Activated T-cell treated with anti-CD3 and anti-CD28 coated beads, Interleukin-2, amount 50 U/mL, for 72 hours (primary cell): ENCODE results near the gene MLPH. TPM values are rescaled to one million over a fixed set of nuclear protein-coding genes. Genes with fewer than 3 reads are reported as not detected.

ENCODE experiments used
- ATAC-seq, 2 donors: fragments of 150-1000 bp; cut with Tn5 transposase; replicated peaks in 1 of 2; 2 replicates each; pipeline ENCODE4 v1.10.0; 2021; ENCODE audit warnings: moderate library complexity in 2 of 2, mild to moderate bottlenecking in 1 of 2
- DNase-seq, 2 donors: peaks; one replicate each; pipeline ENCODE4 v3.0.0; 2021 to 2022; ENCODE audit warnings: mixed read lengths in 1 of 2
- H3K27ac Mint-ChIP-seq: one replicate; pipeline ENCODE4 v1.8.0; 2022; ENCODE audit warnings: mild to moderate bottlenecking, moderate library complexity, mixed read lengths
- H3K27me3 Mint-ChIP-seq: one replicate; pipeline ENCODE4 v1.8.0; 2022; ENCODE audit warnings: low read depth, mixed read lengths
- H3K36me3 Mint-ChIP-seq, 2 donors: one replicate each; pipeline ENCODE4 v1.8.0; 2022; ENCODE audit warnings: mixed read lengths in 2 of 2, mild to moderate bottlenecking in 1 of 2; ENCODE audit not compliant: insufficient read depth in 2 of 2
- H3K4me1 Mint-ChIP-seq: one replicate; pipeline ENCODE4 v1.8.0; 2022; ENCODE audit warnings: low read depth, mixed read lengths
- H3K4me3 Mint-ChIP-seq, 2 donors: one replicate each; pipeline ENCODE4 v1.8.0; 2022; ENCODE audit warnings: mild to moderate bottlenecking in 2 of 2, mixed read lengths in 2 of 2, moderate library complexity in 2 of 2
- H3K9me3 Mint-ChIP-seq, 2 donors: one replicate each; pipeline ENCODE4 v1.8.0; 2022; ENCODE audit warnings: mixed read lengths in 2 of 2
- total RNA-seq, 2 donors: library from RNA; stranded (reverse); gene quantifications; one replicate each; pipeline ENCODE4 v1.2.3, GENCODE V29; 2022

The MLPH gene
- total RNA-seq, 2 donors from 2014 or later, result 0.36 TPM; not detected in 1

DNA sequence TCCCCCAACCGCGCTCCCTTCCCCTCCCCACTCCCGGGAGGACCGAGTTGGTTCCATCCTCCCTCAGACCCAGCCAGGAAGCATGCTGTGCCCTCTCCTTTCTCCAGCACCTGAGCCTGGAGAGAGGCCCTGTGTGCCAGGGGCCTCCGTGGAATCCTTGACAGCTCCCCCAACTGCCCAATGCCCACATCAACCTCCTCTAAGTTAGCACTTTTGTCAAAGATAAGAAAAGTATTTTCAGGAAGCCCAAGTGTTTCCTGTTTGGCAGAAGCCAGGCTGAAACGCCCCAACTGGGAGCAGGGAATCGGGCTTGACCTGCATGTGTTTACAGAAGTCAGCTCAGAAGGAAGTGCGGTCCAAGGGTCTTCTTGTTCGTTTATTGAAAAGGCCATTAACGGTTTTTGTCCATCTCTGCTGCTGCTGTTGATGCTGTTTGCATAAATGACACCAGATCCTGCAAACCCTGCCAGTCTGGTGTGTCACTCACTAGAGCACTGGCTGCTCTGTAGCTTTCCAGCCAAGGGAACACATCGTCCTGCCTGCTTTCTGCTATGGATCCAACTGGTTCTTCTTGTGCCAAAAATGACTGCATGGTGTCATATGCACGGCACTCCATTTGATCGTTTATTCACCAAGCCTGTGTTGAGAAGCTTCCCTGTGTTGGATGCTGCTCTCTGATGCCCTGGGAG is 37.7 kb upstream of the MLPH start:
- Mint-ChIP-seq H3K27me3 (no peaks in the 10 kb centered on the region), H3K4me3 (no peak overlapping the region), H3K36me3 (peaks cover 0 to 3% of the 10 kb centered on the region in 2 donors), H3K27ac (no peak overlapping the region), H3K9me3 (peaks cover 0 to 2% of the 10 kb centered on the region in 2 donors), H3K4me1 (peaks cover 27% of the 10 kb centered on the region)
- ATAC-seq (no peak), DNase-seq (no peak)

GRCh38 chr2:237450108-237450507 is 36.9 kb upstream of the MLPH start:
- peaks cover 19% of the 10 kb centered on the region for H3K4me1 Mint-ChIP-seq
- DNase-seq, result no peak
- no peaks in the 10 kb centered on the region for H3K27me3 Mint-ChIP-seq
- ATAC-seq, result no peak
- H3K36me3 Mint-ChIP-seq, result peaks cover 0 to 5% of the 10 kb centered on the region in 2 donors
- H3K9me3 Mint-ChIP-seq, result peaks cover 0 to 4% of the 10 kb centered on the region in 2 donors
- H3K4me3 Mint-ChIP-seq, result no peak overlapping the region
- no peak overlapping the region for H3K27ac Mint-ChIP-seq

DNA sequence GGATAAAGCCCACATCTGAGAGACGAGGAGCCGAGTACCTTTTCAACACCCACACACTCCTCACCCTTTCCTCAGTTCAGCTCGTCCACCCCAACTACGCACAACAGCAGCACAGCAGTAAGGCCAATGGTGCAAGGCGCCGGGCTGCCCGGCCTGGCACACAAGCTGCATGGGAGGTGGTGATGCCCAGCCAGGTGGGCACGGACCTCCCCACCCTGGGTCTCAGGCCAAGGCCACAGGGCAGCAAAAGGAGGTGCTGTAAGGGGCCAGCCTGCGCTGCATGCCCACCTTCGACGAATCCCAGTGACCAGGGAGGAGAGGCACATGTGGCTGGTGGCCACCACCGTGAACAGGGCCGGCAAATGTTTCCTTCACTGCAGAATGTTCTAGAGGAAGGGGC is 36.5 kb upstream of the MLPH start:
- H3K27me3 Mint-ChIP-seq, result no peaks in the 10 kb centered on the region
- peaks cover 18% of the 10 kb centered on the region for H3K4me1 Mint-ChIP-seq
- peaks cover 0 to 4% of the 10 kb centered on the region in 2 donors for H3K9me3 Mint-ChIP-seq
- ATAC-seq (no peak), DNase-seq (no peak)
- H3K36me3 Mint-ChIP-seq, result peaks cover 0 to 5% of the 10 kb centered on the region in 2 donors
- no peak overlapping the region for H3K4me3 Mint-ChIP-seq
- no peak overlapping the region for H3K27ac Mint-ChIP-seq

- Mint-ChIP-seq H3K4me3 (no peak overlapping the region), H3K27ac (no peak overlapping the region), H3K4me1 (peaks cover 29% of the 10 kb centered on the region), H3K9me3 (peaks cover 0 to 4% of the 10 kb centered on the region in 2 donors), H3K36me3 (peaks cover 0 to 5% of the 10 kb centered on the region in 2 donors), H3K27me3 (no peaks in the 10 kb centered on the region)
- DNase-seq (no peak), ATAC-seq (no peak)
These were observed 35.2 kb upstream of the MLPH start for GRCh38 chr2:237451643-237452469.

GRCh38 chr2:237452861-237453260 is 34.2 kb upstream of the MLPH start:
- Mint-ChIP-seq H3K27me3 (no peaks in the 10 kb centered on the region), H3K9me3 (peaks cover 7 to 11% of the 10 kb centered on the region in 2 donors), H3K27ac (no peak overlapping the region), H3K4me3 (no peak overlapping the region), H3K36me3 (peaks cover 4 to 5% of the 10 kb centered on the region in 2 donors), H3K4me1 (peaks cover 37% of the 10 kb centered on the region)
- ATAC-seq (no peak), DNase-seq (no peak)

DNA sequence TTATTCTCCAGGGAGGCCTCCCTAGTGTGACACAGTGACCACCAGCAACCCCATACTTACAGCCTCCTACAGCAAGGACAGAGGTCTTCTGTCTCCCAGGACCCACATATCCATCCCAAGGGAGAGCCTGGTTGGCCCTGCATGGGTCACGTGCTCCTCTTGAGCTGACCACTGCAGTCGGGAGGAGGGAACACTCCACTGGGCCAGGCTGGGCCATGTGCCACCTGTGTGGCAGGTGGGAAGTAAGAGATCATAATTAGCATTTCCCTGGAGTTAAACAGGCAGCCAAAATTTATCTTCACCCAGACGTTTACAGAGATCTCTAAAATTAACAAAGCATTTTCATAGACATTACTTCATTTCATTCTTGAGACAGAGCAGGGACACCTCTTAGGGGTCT is 33.4 kb upstream of the MLPH start:
- Mint-ChIP-seq H3K4me3 (no peak overlapping the region), H3K36me3 (peaks cover 9 to 10% of the 10 kb centered on the region in 2 donors), H3K4me1 (peaks cover 45% of the 10 kb centered on the region)

GRCh38 chr2:237455764-237456163 is 31.3 kb upstream of the MLPH start:
- H3K27me3 Mint-ChIP-seq, result no peaks in the 10 kb centered on the region
- peaks cover 53% of the 10 kb centered on the region for H3K4me1 Mint-ChIP-seq
- no peak overlapping the region for H3K27ac Mint-ChIP-seq
- peak overlapping the region in 1 of 2 donors; percentile 8 for H3K4me3 Mint-ChIP-seq
- H3K36me3 Mint-ChIP-seq, result peaks cover 10 to 12% of the 10 kb centered on the region in 2 donors
- DNase-seq (no peak), ATAC-seq (peak; percentile 24 to 55)
- peaks cover 16 to 22% of the 10 kb centered on the region in 2 donors for H3K9me3 Mint-ChIP-seq

More for the DNA sequence above, 33.4 kb upstream of the MLPH start:
- Mint-ChIP-seq H3K27ac (no peak overlapping the region), H3K9me3 (peaks cover 11 to 18% of the 10 kb centered on the region in 2 donors), H3K27me3 (no peaks in the 10 kb centered on the region)
- DNase-seq (no peak), ATAC-seq (no peak)

GRCh38 chr2:237456200-237456843 is 30.7 kb upstream of the MLPH start:
- Mint-ChIP-seq H3K9me3 (peaks cover 16 to 22% of the 10 kb centered on the region in 2 donors), H3K36me3 (peaks cover 10 to 12% of the 10 kb centered on the region in 2 donors), H3K4me1 (peaks cover 53% of the 10 kb centered on the region), H3K4me3 (no peak overlapping the region), H3K27me3 (no peaks in the 10 kb centered on the region), H3K27ac (no peak overlapping the region)
- DNase-seq, result no peak
- no peak for ATAC-seq

- Mint-ChIP-seq H3K4me1 (peaks cover 53% of the 10 kb centered on the region), H3K27ac (no peak overlapping the region), H3K27me3 (no peaks in the 10 kb centered on the region), H3K36me3 (peaks cover 10 to 12% of the 10 kb centered on the region in 2 donors), H3K4me3 (no peak overlapping the region), H3K9me3 (peaks cover 16 to 22% of the 10 kb centered on the region in 2 donors)
- DNase-seq (no peak), ATAC-seq (no peak)
These were observed 29.6 kb upstream of the MLPH start for GRCh38 chr2:237457388-237457941.

GRCh38 chr2:237458519-237458918 is 28.5 kb upstream of the MLPH start:
- Mint-ChIP-seq H3K4me3 (peak overlapping the region; percentile 2 to 57), H3K36me3 (peaks cover 10 to 12% of the 10 kb centered on the region in 2 donors), H3K27ac (peak overlapping the region; percentile 31), H3K9me3 (peaks cover 18 to 22% of the 10 kb centered on the region in 2 donors), H3K4me1 (peaks cover 51% of the 10 kb centered on the region), H3K27me3 (no peaks in the 10 kb centered on the region)
- DNase-seq, result peak; percentile 21 to 32
- peak; percentile 86 to 87 for ATAC-seq

DNA sequence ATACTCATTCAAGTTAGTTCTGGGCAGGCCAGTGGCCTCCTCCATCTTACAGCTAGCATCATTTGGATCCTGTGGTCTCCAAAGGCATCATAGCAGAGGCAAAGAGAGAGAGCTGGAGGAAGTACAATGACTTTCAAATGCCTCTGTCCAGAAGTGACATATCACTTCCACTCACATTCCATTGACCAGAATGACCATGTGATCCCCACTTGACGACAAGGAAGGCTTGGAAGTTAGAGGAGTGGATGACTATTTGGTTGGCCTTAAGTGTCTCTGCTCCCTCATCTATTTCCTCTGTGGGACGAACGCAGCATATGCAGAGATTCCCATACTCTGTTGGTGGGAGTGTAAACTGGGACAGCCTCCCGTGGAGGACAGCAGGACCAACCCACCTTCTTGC is 27.8 kb upstream of the MLPH start:
- DNase-seq (no peak), ATAC-seq (no peak)
- H3K9me3 Mint-ChIP-seq, result peaks cover 18 to 22% of the 10 kb centered on the region in 2 donors
- peak overlapping the region; percentile 31 for H3K27ac Mint-ChIP-seq
- peaks cover 9 to 12% of the 10 kb centered on the region in 2 donors for H3K36me3 Mint-ChIP-seq
- H3K4me1 Mint-ChIP-seq, result peaks cover 49% of the 10 kb centered on the region
- no peak overlapping the region for H3K4me3 Mint-ChIP-seq
- no peaks in the 10 kb centered on the region for H3K27me3 Mint-ChIP-seq

GRCh38 chr2:237459741-237460174 is 27.3 kb upstream of the MLPH start:
- ATAC-seq (no peak), DNase-seq (no peak)
- peaks cover 49% of the 10 kb centered on the region for H3K4me1 Mint-ChIP-seq
- H3K27me3 Mint-ChIP-seq, result no peaks in the 10 kb centered on the region
- H3K27ac Mint-ChIP-seq, result no peak overlapping the region
- H3K9me3 Mint-ChIP-seq, result peaks cover 18 to 19% of the 10 kb centered on the region in 2 donors
- no peak overlapping the region for H3K4me3 Mint-ChIP-seq
- peaks cover 6 to 12% of the 10 kb centered on the region in 2 donors for H3K36me3 Mint-ChIP-seq
